GM19438 (cell line): Measurements from ENCODE around the gene TUBGCP6.

Experiments
- ATAC-seq: cut with Tn5 transposase; IDR thresholded peaks from one replicate; pipeline ENCODE4 v1.9.1; 2021; ENCODE audit warnings: low read depth; ENCODE audit not compliant: unreplicated experiment

Gene TUBGCP6, protein sequence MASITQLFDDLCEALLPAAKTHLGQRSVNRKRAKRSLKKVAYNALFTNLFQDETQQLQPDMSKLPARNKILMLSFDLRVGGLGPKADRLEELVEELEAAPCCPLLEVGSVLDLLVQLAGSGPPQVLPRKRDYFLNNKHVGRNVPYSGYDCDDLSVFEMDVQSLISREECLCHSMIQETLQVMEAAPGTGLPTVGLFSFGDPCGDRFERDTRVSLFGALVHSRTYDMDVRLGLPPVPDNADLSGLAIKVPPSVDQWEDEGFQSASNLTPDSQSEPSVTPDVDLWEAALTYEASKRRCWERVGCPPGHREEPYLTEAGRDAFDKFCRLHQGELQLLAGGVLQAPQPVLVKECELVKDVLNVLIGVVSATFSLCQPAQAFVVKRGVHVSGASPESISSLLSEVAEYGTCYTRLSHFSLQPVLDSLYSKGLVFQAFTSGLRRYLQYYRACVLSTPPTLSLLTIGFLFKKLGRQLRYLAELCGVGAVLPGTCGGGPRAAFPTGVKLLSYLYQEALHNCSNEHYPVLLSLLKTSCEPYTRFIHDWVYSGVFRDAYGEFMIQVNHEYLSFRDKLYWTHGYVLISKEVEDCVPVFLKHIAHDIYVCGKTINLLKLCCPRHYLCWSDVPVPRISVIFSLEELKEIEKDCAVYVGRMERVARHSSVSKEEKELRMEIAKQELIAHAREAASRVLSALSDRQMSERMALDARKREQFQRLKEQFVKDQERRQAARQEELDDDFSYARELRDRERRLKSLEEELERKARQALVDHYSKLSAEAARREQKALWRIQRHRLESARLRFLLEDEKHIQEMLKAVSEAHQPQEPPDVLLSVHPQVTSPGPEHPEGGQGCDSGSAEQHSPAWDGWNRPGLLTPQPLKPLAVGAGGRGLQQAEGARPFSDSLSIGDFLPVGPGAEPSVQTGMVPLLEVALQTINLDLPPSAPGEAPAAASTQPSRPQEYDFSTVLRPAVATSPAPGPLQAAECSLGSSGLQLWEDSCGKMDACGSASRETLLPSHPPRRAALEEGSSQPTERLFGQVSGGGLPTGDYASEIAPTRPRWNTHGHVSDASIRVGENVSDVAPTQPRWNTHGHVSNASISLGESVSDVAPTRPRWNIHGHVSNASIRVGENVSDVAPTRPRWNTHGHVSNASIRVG (N-terminal part only)

DNA sequence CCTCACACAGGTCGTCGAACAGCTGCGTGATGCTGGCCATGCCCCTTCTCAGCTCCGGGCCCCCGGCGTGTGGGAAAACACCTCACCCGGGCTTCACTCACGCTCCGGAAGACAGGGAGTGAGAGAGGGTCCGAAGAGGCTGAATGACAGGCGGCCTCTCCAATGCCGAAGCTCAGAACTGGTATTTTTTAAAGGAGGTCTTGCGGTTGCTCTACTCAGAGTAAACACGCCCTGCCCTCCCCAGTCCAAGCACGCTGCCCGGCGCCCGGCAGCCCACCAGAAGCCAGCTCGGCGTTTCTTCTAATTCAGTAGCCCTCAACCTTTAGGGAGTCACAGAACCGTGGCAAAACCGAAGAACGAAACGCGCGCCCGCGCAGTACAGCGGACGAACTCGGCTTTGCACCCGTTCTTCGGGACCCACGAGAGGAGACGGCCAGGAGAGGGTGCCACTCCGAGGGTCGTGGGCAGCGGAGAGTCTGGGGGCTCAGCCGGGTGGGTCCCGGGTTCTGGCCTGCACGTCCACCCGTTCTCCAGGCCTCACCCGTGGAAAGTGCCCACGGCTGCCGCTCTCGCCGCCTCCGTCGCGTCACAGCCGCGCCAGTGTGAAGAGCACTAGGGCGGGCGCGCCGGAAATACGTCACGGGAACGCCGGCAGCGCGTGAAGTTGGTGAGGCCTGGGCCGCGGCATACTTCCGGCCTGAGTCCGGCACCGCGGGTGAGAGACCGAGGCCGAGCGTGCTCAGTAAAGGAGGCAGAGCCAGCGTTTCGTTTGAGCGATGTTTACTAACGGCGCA lies at the start of gene TUBGCP6:
TSS of gene TUBGCP6 (minus strand) at position 604 of the 794 bp plus-strand sequence. CDS start at position 40, 564 bp downstream.
- peak; percentile 67 for ATAC-seq

DNA sequence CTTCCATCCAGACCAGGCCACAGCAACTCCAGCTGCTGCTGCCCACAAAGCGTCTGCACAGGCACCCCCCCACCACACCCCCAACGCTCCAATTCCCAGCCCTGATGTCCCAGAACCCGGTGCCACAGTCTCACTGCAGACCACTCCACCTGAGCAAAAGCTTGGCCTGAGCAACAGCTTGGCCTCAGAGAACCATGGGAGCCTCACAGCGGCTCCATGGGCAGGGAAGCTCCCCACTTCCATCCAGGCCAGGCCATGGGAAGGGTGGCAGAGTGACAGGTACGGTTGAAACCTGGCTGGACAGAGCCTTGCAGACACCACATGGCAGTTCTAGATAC lies 49.5 kb upstream of the TUBGCP6 start:
- no peak for ATAC-seq

DNA sequence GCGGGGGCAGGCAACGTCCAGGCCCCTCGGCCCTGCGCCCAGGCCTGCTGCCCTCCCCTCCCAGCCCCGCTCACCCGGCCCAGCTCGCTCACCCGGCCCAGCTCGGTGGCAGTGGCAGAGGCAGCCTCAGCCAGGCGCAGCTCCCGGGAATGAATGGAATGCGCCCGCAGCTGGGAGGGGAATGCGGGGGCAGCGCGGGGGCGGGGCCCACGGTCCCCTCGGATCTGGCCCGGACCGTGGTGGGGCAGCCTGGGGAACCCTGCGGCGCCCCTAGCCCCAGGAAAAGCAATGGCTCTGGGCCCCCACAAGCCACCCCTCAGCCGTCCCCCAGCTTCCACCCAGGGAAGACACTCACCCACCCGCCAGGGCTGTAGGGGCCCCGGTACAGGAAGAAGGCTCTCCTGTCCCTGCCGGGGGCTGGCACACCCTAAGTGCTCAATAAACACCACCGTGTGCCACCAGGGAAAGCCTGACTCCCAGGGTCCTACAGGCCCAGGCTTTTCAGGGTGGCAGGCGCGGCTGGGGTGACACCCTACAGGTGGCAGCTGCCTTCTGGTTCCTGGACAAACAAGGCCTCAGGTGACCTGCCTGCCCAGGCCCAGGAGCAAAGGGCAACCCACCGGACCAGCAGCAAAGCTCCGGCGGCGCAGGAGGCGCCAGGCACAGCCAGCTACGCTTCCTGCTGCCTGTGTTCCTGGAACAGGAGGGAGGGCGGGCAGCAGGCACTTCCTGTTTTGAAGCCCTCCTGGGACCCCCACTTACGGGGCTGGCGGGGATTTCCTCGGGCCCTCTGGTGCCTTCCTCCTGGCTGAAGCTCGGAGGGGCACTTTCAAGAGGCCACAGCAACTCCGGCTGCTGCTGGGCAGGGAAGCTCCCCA lies 48.9 kb upstream of the TUBGCP6 start:
- ATAC-seq, result no peak

DNA sequence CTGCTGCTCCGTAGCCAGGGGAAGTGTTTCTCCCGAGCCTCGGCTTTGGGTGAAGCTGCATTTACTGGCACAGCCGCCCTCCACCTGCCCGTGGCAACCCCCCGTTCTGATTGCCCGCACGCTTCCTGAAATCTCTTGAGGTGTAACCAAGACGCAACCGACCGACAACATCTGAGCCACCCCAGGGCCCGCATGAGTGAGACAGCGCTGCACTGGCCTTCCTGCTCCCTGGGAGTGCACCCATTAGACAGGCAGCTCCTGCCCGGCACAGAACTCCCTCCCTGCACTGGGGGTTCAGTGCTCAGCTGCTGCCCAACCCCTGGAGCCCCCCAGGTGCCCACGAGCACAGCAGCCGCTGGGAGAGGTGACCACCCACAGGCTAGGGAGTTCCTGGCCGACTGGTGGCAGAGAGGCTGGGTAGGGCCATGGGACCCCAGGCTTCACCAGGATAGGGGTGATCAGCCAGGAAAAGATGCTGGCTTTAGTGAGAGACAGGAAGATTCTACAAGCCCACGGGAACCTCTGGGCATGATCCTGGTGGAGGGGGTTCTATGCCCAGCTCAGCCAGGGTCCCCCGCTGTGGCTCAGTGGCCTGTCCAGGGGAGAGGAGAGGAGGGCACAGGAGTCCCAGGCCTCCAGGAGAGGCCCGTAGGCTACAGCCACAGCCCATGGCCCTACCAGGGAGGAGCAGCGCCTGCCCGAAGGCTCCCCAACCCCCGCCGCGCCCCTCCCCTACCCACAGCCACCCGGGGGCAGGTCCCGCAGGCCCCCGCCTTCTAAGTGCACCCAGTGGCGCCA lies 48.0 kb upstream of the TUBGCP6 start:
- ATAC-seq, result no peak

DNA sequence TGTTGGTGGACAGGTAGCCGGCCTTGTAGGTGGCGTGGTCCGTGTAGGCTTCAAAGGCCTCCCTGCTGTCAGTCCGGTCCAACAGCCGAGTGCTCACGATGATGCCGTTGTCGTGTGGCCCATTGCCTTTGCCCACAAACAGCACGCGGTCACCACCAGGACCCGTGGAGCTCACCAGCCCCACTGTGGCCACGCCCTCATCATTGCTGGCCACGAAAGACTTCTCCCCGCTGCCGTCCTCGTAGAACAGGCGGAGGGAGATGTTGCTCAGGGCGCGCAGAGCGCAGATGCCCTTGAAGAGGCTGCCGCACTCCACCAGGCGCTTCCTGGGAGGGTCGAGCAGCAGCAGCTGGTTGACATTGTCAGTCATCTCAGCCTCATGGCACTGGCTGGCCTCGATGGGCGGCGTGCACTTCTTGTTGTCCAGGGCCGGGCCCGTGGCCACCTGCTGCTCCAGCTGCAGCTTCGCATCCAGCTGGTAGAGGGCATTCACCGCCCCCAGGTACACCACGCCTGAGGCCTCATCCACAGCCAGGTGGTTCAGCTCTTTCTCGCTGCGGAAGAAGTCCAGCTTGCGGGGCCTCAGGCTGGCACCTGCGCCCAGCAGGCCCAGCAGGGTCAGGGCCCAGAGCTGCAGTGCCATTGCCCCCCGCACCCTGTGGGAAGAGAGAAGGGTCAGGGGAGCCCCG lies 45.3 kb upstream of the TUBGCP6 start:
- no peak for ATAC-seq

DNA sequence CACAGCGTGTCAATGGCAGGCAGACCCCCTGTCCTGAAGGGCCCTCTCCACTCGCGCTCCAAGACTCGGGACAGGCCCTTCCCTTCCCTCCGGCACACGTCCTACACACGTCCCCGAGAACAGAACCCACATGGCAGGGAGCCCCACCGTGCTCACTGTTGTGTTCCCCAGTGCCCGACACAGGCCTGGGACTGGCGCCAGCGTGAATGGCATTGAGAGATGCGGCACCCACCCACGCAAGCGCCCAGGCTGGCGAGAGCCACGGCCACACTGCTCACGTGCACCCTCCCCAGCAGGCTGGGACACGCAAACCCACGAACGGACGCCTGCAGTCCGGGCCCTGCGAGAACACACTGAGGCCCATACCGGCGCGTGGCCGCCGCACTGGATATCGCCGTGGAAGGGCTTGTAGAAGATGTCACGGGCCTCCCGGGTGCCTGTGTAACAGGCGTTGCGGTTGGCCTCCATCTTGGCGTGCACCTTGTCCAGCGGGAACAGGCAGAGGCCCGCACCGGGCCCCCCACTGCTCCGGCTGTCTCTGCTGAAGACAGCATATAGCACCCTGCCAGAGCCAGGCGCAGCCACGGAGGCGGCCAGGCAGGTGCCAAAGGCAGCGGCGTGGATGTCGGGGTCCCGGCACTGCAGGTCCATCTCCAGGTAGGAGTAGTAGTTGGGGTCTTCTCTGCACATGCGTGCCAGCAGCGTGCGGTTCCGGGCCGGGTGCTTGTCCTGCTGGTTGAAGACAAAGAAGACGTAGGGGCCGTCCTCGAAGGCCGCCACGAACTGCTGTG lies 44.5 kb upstream of the TUBGCP6 start:
- no peak for ATAC-seq

DNA sequence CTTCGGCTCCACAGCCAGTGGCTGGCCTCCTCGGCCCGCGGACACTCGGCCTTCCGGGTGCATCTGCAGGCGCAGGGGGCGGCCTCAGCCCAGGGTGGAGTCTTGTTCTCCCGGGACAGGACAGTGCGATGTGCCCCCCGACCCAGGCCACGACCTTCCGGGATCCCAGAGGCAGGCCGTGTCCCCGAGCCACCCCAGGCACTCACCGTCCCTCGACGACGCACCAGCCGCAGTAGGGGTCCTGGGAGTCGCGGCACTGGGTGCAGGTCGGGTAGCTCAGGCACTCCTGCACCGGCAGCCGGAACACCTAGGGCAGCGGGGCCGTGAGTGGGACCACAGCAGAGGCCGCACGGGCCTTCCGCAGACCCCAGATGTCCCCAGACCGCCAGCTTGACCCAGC lies 42.9 kb upstream of the TUBGCP6 start:
- no peak for ATAC-seq

DNA sequence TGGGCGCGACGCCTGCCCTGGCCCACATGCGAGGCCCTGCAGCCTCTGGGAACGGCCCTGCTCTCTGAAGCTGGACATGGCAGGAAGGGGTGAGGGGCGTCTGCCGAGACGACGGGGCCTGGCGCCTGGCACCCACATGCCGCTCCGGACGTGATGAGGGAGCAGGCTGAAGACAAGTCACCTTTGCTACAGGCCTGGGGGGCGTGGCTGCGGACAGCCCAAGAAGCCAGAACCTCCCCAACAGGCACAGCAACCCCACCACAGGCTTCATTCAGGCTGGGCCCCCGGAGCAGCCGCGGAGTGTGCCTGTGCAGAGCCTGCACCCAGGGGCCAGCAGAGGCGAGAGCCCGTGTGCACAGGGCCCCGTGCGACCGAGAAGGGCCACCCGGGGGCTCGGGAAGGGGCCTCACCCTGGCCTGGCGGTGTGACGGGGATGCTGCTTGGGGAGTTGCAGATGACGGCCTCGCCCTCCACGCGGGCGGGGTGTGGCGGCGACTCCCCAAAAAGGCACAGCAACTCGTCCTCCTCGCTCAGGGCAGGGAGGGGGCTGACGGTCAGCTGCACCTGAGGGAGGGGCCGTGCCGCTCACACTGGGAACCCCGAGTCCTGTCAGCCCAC lies 42.0 kb upstream of the TUBGCP6 start:
- ATAC-seq, result no peak

DNA sequence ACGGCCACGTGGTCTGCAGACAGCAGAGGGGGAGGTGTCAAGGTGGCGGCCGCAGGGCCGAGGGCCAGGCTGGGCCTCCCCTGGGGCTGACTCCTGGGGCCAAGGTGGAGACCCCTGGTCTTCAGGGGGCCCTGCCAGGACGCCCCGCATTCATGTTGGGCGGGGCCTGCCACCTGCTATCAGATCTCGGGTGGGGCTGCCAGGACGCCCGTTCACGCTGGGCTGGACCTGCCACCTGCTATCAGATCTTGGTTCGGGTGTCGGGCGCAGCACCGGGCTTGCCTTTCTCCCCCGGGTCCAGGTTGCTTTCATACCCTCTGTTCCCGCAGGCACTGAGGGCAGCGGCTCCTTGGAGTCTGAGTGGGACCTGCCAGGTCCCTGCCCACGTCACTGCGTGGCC lies 41.5 kb upstream of the TUBGCP6 start:
- no peak for ATAC-seq

DNA sequence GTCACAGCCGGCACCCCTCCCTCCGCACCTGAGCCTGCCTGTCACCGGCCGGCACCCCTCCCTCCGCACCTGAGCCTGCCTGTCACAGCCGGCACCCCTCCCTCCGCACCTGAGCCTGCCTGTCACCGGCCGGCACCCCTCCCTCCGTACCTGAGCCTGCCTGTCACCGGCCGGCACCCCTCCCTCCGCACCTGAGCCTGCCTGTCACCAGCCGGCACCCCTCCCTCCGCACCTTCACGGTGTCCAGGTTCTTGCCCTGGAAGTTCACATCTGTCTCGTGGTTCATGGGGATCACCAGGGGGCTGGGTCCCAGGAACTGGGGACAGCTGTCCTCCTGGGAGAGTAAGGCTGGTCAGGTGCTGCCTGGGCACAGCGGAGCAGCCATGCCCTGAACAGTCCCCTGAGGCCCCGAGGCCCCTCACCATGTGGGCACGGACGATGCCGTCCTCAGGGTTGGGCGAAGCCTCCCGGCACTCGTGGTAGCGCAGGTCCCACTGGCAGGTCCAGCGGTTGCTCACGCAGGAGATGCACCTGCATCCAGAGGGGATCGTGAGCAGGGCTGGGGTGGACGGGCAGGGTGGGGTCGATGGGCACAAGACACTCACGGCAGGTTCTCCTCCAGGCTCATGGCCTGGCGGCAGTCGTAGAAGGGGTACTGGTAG lies 40.9 kb upstream of the TUBGCP6 start:
- ATAC-seq, result no peak

DNA sequence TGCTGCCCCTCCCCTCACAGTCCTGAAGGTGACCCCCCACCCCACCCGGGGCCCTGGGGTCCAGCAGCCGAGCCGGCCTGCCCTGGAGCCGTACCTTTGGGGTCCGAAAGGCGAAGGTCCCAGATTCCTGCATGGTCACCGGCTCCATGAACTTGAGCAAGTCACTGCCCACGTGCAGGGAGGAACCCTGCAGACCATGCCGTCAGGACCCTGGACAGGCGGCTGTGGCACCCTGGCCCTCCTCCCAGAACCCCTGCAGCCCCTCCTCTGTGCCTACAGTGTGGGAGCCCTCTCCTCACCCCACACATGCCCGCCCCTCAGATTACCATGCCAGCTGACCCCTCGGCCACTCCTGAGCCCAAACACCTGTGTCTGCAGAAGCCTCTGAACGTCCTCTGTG lies 39.7 kb upstream of the TUBGCP6 start:
- ATAC-seq, result no peak

DNA sequence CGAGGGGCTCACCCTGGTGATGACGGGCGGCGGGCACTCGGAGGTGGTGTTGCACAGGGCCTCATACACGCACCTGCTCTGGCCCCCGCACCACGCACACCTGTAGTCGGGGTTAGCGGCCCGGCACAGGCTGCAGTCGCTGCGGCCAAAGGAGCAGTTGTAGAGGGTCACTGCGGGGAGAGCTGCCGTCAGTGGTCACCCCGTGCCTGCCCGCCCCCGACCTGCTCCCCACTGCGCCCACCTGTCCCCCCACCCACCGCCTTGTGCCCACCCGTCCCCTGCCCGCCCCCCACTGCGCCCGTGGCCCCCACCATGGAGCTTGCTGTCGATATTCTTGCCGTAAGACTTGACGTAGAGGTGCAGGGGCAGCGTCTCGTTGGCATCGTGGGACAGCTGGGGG lies 39.0 kb upstream of the TUBGCP6 start:
- ATAC-seq, result no peak

DNA sequence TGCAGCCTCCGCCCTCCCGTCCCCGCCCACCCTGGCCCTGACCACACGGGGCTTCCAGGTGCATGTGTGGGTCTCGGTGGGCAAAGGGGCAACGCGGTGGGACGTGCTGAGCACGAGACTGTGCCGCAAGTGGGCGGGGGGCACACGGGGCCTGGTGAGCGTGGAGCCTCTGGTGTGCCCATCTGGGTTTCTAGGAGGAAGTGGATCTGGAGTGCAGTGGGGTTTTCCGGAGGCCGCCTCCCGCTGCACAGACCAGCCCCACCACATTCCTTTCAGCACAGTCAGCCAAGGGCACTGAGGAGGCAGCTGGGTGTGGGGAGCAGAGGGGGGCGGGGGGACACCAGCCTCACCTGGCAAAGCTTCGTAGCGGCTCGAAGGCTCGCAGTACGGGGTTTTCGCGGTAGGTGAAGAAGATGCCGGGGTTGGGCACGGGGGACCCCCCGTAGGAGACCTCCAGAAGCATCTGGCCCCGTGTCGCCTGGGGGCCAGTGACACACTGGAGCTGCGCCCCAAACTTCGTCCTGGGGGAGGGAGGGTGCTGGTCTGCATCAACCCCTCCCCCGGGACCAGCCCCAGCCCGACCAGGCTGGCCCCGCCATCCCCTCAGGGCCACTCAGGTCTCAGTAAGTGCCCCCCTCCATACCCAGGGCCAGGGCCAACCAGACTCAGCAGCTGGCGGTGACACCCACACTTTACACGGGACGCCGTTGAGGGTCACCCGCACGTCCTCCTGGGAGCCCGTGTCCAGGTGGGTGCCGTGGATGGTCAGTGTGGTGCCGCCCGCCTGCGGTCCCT lies 37.7 kb upstream of the TUBGCP6 start:
- no peak for ATAC-seq

DNA sequence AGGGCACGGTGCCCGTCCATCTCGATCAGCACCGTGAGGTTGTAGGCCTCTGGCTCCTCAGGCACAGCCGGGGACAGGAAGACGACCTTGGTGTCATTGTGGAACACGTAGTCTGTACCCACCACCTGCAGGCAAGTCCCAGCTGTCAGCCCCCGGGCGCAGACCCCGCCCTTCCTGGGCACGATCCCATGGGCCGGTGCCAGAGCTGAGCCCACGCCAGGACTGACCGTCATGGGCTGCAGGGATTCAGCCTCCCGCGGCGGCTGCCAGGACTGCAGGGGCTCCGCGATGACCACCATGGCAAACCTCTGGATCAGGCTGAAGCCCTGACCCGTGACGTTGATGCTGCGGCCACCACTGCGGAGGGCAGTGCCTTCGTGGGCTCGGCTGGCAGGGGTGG lies 37.1 kb upstream of the TUBGCP6 start:
- ATAC-seq, result no peak

DNA sequence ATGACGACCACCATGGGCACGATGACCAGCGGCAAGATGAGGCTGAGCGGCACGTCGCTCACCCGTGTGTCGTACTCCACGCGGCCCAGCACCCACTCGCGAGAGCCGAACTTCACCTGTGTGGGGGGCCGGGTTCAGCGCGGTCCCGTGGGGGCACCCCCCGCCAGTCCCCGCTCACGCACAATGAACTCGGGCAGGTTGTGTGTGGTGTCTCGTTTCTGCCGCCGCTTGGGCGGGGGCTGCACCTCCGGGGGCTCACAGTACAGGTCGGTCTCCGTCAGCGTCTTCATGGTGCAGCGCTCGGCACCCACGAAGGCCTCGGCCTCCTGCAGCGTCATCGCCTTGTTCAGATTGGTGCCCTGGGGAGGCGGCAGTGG lies 36.5 kb upstream of the TUBGCP6 start:
- no peak for ATAC-seq
